GM23338 (cell line): ENCODE results near the gene SRSF2. TPM values are rescaled to one million over a fixed set of nuclear protein-coding genes. Genes with fewer than 3 reads are reported as not detected.

Experiments used
- CREB1 ChIP-seq: fragments of 250-450 bp; sonication (Bioruptor Pico); IDR thresholded peaks from 2 replicates; pipeline ENCODE4 v1.5.0; 2020; ENCODE audit warnings: low read depth, mild to moderate bottlenecking, moderate library complexity
- microRNA counts: library from miRNA; unstranded; fragments of <30 nt; microRNA quantifications from one replicate; lab custom pipeline; 2017
- microRNA-seq: library from miRNA; unstranded; fragments of <30 nt; microRNA quantifications from one replicate; pipeline ENCODE4, GENCODE V29; 2017
- polyA plus RNA-seq: library from polyadenylated mRNA; unstranded; fragments of >200 nt; fragmentation: Nextera tagmentation; extraction: Ambion mirVana; gene quantifications from 2 replicates; pipeline ENCODE4 v1.2.1, GENCODE V29; 2016
- small RNA-seq: library from RNA; depleted of rRNA; stranded (forward); fragments of <200 nt; gene quantifications from one replicate; pipeline ENCODE3, GENCODE V24; 2014; ENCODE audit warnings: low replicate concordance
- total RNA-seq: library from RNA; depleted of rRNA; stranded (reverse); fragments of >200 nt; shearing (Covaris generic); gene quantifications from 2 replicates; pipeline ENCODE4 v1.2.3, GENCODE V29; 2014; rRNA removed

The SRSF2 gene
- total and polyA plus RNA-seq, 2 experiments from 2014 or later, result 317 to 547 TPM

DNA sequence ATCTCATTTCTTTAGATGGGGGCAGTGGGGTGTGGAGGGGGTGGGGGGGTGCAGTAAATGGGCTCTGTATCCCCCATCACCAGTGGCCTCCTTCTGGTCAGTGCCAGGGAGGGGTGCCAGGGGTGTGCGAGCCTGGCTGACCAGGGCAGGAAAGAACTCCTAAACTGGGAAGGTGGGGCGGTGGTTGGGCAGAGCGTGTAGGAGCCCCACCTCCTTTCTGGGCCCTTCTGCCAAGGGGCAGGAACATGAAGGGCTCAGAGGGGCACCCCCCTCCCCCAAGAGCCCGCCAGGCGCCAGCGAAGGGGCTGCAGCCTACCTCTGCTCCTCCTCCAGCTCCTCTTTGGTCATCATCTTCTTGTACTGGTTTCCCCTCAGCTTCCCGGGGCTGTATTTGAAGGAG is 52.4 kb downstream of the SRSF2 start (continued):
- no peak for TF ChIP-seq CREB1 (CRISPR knock-in tag)

MicroRNAs encoded within 50 kb of the gene (microRNA counts, 767-probe panel; counts per million panel counts)
- not detected for microRNA hsa-miR-636 (lab: Ali Mortazavi, UCI)

Small RNA genes lying within 50 kb of the gene (microRNA-seq; reads per million reads assigned to microRNA genes)
- not detected for gene MIR636

Small RNA genes lying within 50 kb of the gene (small RNA-seq; reads per million reads assigned to genes)
- not detected for gene AC005837.3
- not detected for gene RF02271
- not detected for gene RNU6-97P
- gene RNY4P36, result 0.37 reads per million, percentile 22 among the genes with 10 or more reads in this experiment

Other genes with a start within 250 kb of the SRSF2 start
- 19.5 and 29.5 TPM in 2 replicates for gene RHBDF2, start 235.9 kb downstream of the SRSF2 start, total RNA-seq
- gene RHBDF2, start 235.9 kb downstream of the SRSF2 start, polyA plus RNA-seq, result 9.4 and 10.5 TPM in 2 replicates
- 1.7 and 2.1 TPM in 2 replicates for gene CYGB, start 199.6 kb downstream of the SRSF2 start, total RNA-seq
- 0.85 and 1.2 TPM in 2 replicates for gene CYGB, start 199.6 kb downstream of the SRSF2 start, polyA plus RNA-seq
- 0.38 and 0.50 TPM in 2 replicates for gene PRCD, start 197.3 kb downstream of the SRSF2 start, total RNA-seq
- 1.6 and 2.5 TPM in 2 replicates for gene PRCD, start 197.3 kb downstream of the SRSF2 start, polyA plus RNA-seq
- gene ST6GALNAC2, start 151.5 kb downstream of the SRSF2 start, total RNA-seq, result 0.31 TPM in 1 of 2 replicates, not detected in the other
- not detected in 2 replicates for gene ST6GALNAC2, start 151.5 kb downstream of the SRSF2 start, polyA plus RNA-seq
- gene ST6GALNAC1, start 93.6 kb downstream of the SRSF2 start, total RNA-seq, result not detected in 2 replicates
- not detected in 2 replicates for gene ST6GALNAC1, start 93.6 kb downstream of the SRSF2 start, polyA plus RNA-seq
- gene MXRA7, start 26.4 kb downstream of the SRSF2 start, total RNA-seq, result 29.2 and 46.6 TPM in 2 replicates
- gene MXRA7, start 26.4 kb downstream of the SRSF2 start, polyA plus RNA-seq, result 11.4 and 12.1 TPM in 2 replicates
- 11.3 and 12.8 TPM in 2 replicates for gene JMJD6, start 10.7 kb downstream of the SRSF2 start, total RNA-seq
- 11.4 and 12.7 TPM in 2 replicates for gene JMJD6, start 10.7 kb downstream of the SRSF2 start, polyA plus RNA-seq
- 41.6 and 43.2 TPM in 2 replicates for gene METTL23, start 10.5 kb downstream of the SRSF2 start, total RNA-seq
- gene METTL23, start 10.5 kb downstream of the SRSF2 start, polyA plus RNA-seq, result 51.6 and 55.9 TPM in 2 replicates
- gene MFSD11, start 788 bp upstream of the SRSF2 start, total RNA-seq, result 25.5 and 35.3 TPM in 2 replicates
- gene MFSD11, start 788 bp upstream of the SRSF2 start, polyA plus RNA-seq, result 9.3 and 10.2 TPM in 2 replicates
- gene MGAT5B, start 131.1 kb upstream of the SRSF2 start, total RNA-seq, result 8.2 and 10.0 TPM in 2 replicates
- gene MGAT5B, start 131.1 kb upstream of the SRSF2 start, polyA plus RNA-seq, result 1.6 and 2.1 TPM in 2 replicates